T-cell (primary cell): ENCODE data around the gene SFTPA1. TPM values are rescaled to one million over a fixed set of nuclear protein-coding genes. Genes with fewer than 3 reads are reported as not detected.
"Not testable (repeated sequence)": the region's sequence is repeated elsewhere in the genome, so short reads cannot be mapped to it uniquely, and the experiment has no call there.

ENCODE experiments used
- ATAC-seq, 4 experiments: fragments of 200-7000 bp in 3 of 4; fragments of 150-1000 bp in 1 of 4; cut with Tn5 transposase; replicated peaks in 1 of 4; 1 replicate in 3 of 4; 2 replicates in 1 of 4; pipeline ENCODE4 v1.10.0; 2021; ENCODE audit warnings: moderate library complexity in 3 of 4, mild to moderate bottlenecking in 2 of 4, moderate number of reproducible peaks in 1 of 4
- CTCF ChIA-PET, 2 donors: fragments of 300-600 bp; sonication (Branson Sonifier 250); formaldehyde crosslinking; loops; one replicate each; lab custom pipeline; 2022; ENCODE audit warnings: antibody characterized with exemption in 2 of 2; lab: Charles Lee
- POLR2A ChIA-PET, 2 donors: fragments of 300-600 bp; sonication (Branson Sonifier 250); formaldehyde crosslinking; loops; one replicate each; lab custom pipeline; 2022; ENCODE audit warnings: antibody characterized with exemption in 2 of 2; lab: Charles Lee
- DNase-seq, 35 experiments: peaks; one replicate each; pipeline versions ENCODE4 v3.0.0 to v3.0.0-alpha.2; 2013 to 2023
- H3K27ac ChIP-seq: one replicate; pipeline ENCODE4 v1.5.1; 2013; ENCODE audit warnings: low read length
- H3K27me3 ChIP-seq, 2 experiments: replicated peaks in 1 of 2; 1 replicate in 1 of 2; 2 replicates in 1 of 2; pipeline versions ENCODE4 v1.6.1 to v1.7.0; 2013; ENCODE audit warnings: low read length in 1 of 2, mixed read lengths in 1 of 2; ENCODE audit not compliant: control insufficient read depth in 2 of 2, insufficient read depth in 2 of 2; ENCODE audit errors: extremely low read depth in 1 of 2
- H3K36me3 ChIP-seq, 2 donors: 1 replicate in 1 of 2; 2 replicates in 1 of 2; pipeline versions ENCODE4 v1.6.1 to v1.7.0; 2013; ENCODE audit warnings: low read length in 1 of 2; ENCODE audit not compliant: control insufficient read depth in 2 of 2, insufficient read depth in 1 of 2; ENCODE audit errors: extremely low read depth in 1 of 2
- H3K4me1 ChIP-seq, 2 experiments: 1 replicate in 1 of 2; 2 replicates in 1 of 2; pipeline versions ENCODE4 v1.6.1 to v1.7.0; 2013; ENCODE audit warnings: low read length in 2 of 2, mixed read lengths in 1 of 2; ENCODE audit not compliant: insufficient read depth in 2 of 2, control insufficient read depth in 1 of 2; ENCODE audit errors: extremely low read depth in 1 of 2
- H3K4me3 ChIP-seq, 2 donors: 1 replicate in 1 of 2; 2 replicates in 1 of 2; pipeline versions ENCODE4 v1.5.1 to v1.7.0; 2013; ENCODE audit warnings: mild to moderate bottlenecking in 2 of 2, low read length in 1 of 2, moderate library complexity in 1 of 2; ENCODE audit not compliant: control insufficient read depth in 1 of 2; ENCODE audit errors: extremely low read depth in 1 of 2
- H3K9me3 ChIP-seq: 2 replicates; pipeline ENCODE4 v1.7.0; 2013
- H3K27ac Mint-ChIP-seq, 2 donors: one replicate each; pipeline ENCODE4 v1.8.0; 2020 to 2021; ENCODE audit warnings: mild to moderate bottlenecking in 2 of 2, mixed read lengths in 2 of 2
- H3K27me3 Mint-ChIP-seq, 2 donors: one replicate each; pipeline ENCODE4 v1.8.0; 2021 to 2022; ENCODE audit warnings: mixed read lengths in 2 of 2
- H3K36me3 Mint-ChIP-seq: one replicate; pipeline ENCODE4 v1.8.0; 2021; ENCODE audit warnings: mixed read lengths
- H3K4me1 Mint-ChIP-seq, 3 donors: one replicate each; pipeline ENCODE4 v1.8.0; 2020 to 2022; ENCODE audit warnings: mixed read lengths in 3 of 3, mild to moderate bottlenecking in 1 of 3
- H3K4me3 Mint-ChIP-seq, 3 donors: one replicate each; pipeline ENCODE4 v1.8.0; 2020 to 2022; ENCODE audit warnings: mild to moderate bottlenecking in 3 of 3, mixed read lengths in 3 of 3, moderate library complexity in 3 of 3
- H3K9me3 Mint-ChIP-seq, 3 donors: one replicate each; pipeline ENCODE4 v1.8.0; 2020 to 2022; ENCODE audit warnings: mixed read lengths in 3 of 3
- WGBS: methylation state at CpG from one replicate; pipeline ENCODE4 v1.1.5; 2013; ENCODE audit warnings: missing lambda C conversion rate; ENCODE audit not compliant: insufficient coverage; 5-methylcytosine and 5-hydroxymethylcytosine counted together
- total RNA-seq, 35 experiments: library from RNA in 6 of 35; stranded (reverse) in 6 of 35; fragments of 120-200 nt in 1 of 35; gene quantifications; one replicate each; pipeline versions ENCODE4 v1.2.1 to v1.2.4 and lab custom pipeline; 2013 to 2026

The SFTPA1 gene
- total RNA-seq, 5 donors from 2014 or later (not counting 1 experiment from before 2014, with no cell fraction given): 6.4 to 9.6 (median 8.4) TPM; not detected in 2

DNA sequence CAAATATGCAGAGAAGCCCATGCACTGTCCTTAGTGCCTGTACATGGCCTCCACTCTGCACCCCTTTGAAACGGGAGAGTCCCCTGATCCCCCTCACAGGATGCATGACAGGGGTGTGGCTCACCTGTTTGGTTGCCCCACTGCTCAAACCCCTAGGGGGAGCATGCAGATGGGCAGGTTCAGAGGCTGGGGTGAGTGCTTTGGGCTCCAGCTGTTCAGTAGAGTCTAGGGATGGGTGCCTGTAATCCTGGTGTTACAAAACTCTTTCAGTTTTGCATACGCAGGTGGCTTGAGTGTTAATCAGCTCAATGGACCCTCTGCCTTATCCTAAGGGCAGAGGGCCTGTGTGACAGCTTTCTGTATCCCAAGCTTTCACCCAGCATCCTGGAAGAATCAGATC lies 7.8 kb upstream of the SFTPA1 start:
- Mint-ChIP-seq H3K4me1 (no peaks in the 10 kb centered on the region), H3K4me3 (no peak overlapping the region), H3K36me3 (no peaks in the 10 kb centered on the region), H3K27ac (no peak overlapping the region), H3K9me3 (peaks cover 4 to 10% (median 7%) of the 10 kb centered on the region in 3 donors), H3K27me3 (peaks cover 4 to 7% of the 10 kb centered on the region in 2 donors)
- CTCF ChIA-PET: no interaction called here
- Histone ChIP-seq H3K27ac (no peak overlapping the region), H3K4me1 (no peaks in the 10 kb centered on the region), H3K36me3 (no peaks in the 10 kb centered on the region), H3K9me3 (peaks cover 4% of the 10 kb centered on the region), H3K4me3 (no peak overlapping the region), H3K27me3 (no peaks in the 10 kb centered on the region)
- ATAC-seq (no peak), DNase-seq (no peak)
- POLR2A ChIA-PET: no interaction called here
- WGBS: 100% methylated on average over 1 of the region's 2 CpGs

- DNase-seq (no peak), ATAC-seq (no peak)
- CTCF ChIA-PET: no interaction called here
- Histone ChIP-seq H3K27me3 (no peaks in the 10 kb centered on the region), H3K4me3 (no peak overlapping the region), H3K9me3 (no peaks in the 10 kb centered on the region), H3K36me3 (no peaks in the 10 kb centered on the region), H3K4me1 (no peaks in the 10 kb centered on the region), H3K27ac (no peak overlapping the region)
- peaks cover 0 to 8% of the 10 kb centered on the region in 2 donors for H3K27me3 Mint-ChIP-seq
- H3K4me3 Mint-ChIP-seq: no peak overlapping the region
- no peak overlapping the region for H3K27ac Mint-ChIP-seq
- H3K4me1 Mint-ChIP-seq: peaks cover 0 to 7% (median 0%) of the 10 kb centered on the region in 3 donors
- POLR2A ChIA-PET: no interaction called here
- WGBS: no CpG with 5 or more reads among the region's 1 CpG
- no peaks in the 10 kb centered on the region for H3K36me3 Mint-ChIP-seq
- H3K9me3 Mint-ChIP-seq: peaks cover 0 to 5% (median 0%) of the 10 kb centered on the region in 3 donors
These were observed 6.4 kb upstream of the SFTPA1 start for GRCh38 chr10:79604294-79604693.

GRCh38 chr10:79605308-79605707 lies 5.4 kb upstream of the SFTPA1 start:
- H3K27me3 Mint-ChIP-seq: peaks cover 0 to 4% of the 10 kb centered on the region in 2 donors
- ChIA-PET POLR2A (no interaction called here), CTCF (no interaction called here)
- Histone ChIP-seq H3K9me3 (no peaks in the 10 kb centered on the region), H3K36me3 (no peaks in the 10 kb centered on the region), H3K27me3 (no peaks in the 10 kb centered on the region), H3K4me3 (no peak overlapping the region), H3K4me1 (no peaks in the 10 kb centered on the region), H3K27ac (no peak overlapping the region)
- H3K9me3 Mint-ChIP-seq: peaks cover 0 to 5% (median 0%) of the 10 kb centered on the region in 3 donors
- H3K36me3 Mint-ChIP-seq: no peaks in the 10 kb centered on the region
- ATAC-seq (no peak), DNase-seq (no peak)
- no peak overlapping the region for H3K27ac Mint-ChIP-seq
- no peak overlapping the region for H3K4me3 Mint-ChIP-seq
- H3K4me1 Mint-ChIP-seq: peaks cover 0 to 7% (median 0%) of the 10 kb centered on the region in 3 donors

- Mint-ChIP-seq H3K4me3 (no peak overlapping the region), H3K27ac (no peak overlapping the region)
- ATAC-seq: no peak
These were observed 2.0 kb upstream of the SFTPA1 start for GRCh38 chr10:79608505-79609375.

GRCh38 chr10:79611193-79611976 lies 646 bp downstream of the SFTPA1 start:
- H3K36me3 Mint-ChIP-seq, H3K4me3 Mint-ChIP-seq, POLR2A ChIA-PET, H3K27ac Mint-ChIP-seq, H3K27me3 ChIP-seq, H3K9me3 ChIP-seq, DNase-seq, H3K4me3 ChIP-seq, H3K36me3 ChIP-seq, H3K27me3 Mint-ChIP-seq, H3K9me3 Mint-ChIP-seq, ATAC-seq, H3K4me1 Mint-ChIP-seq, CTCF ChIA-PET, H3K4me1 ChIP-seq, H3K27ac ChIP-seq: not testable (repeated sequence)
- 84% methylated on average over 8 of the region's 18 CpGs for WGBS

More at GRCh38 chr10:79608505-79609375, 2.0 kb upstream of the SFTPA1 start:
- no peaks in the 10 kb centered on the region for H3K27me3 ChIP-seq
- peaks cover 0 to 4% of the 10 kb centered on the region in 2 donors for H3K27me3 Mint-ChIP-seq
- H3K9me3 Mint-ChIP-seq: no peaks in the 10 kb centered on the region
- H3K9me3 ChIP-seq: no peaks in the 10 kb centered on the region
- no peak overlapping the region for H3K4me3 ChIP-seq
- H3K4me1 ChIP-seq: no peaks in the 10 kb centered on the region
- peaks cover 0 to 7% (median 0%) of the 10 kb centered on the region in 3 donors for H3K4me1 Mint-ChIP-seq
- CTCF ChIA-PET: no interaction called here
- POLR2A ChIA-PET: no interaction called here
- 78% methylated on average over 7 of the region's 20 CpGs for WGBS
- no peaks in the 10 kb centered on the region for H3K36me3 ChIP-seq
- no peak overlapping the region for H3K27ac ChIP-seq
- no peaks in the 10 kb centered on the region for H3K36me3 Mint-ChIP-seq
- peak in 20 of 35 experiments; percentile 4 to 43 (median 19) for DNase-seq

DNA sequence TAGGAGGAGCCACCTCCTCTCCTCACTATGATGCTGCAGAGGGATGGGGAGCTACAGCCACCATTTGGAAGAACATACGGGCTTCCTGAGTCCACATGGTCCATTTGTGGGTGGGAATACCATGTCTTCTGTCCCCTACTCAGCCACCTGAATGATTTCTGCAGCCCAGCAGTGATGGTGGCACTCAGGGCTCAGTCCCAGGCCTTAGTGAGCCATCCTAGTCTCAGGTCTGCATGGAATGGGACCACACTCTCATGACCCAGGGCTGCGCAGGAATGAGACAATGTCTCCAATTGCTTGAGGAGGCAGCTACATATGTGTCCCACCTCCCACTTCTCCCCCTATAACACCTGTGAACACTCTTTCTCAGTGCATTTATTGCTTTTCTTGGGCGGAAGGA lies 4.8 kb downstream of the SFTPA1 start:
- Histone ChIP-seq H3K4me1 (no peaks in the 10 kb centered on the region), H3K36me3 (no peaks in the 10 kb centered on the region), H3K9me3 (no peaks in the 10 kb centered on the region), H3K4me3 (no peak overlapping the region), H3K27me3 (peaks cover 0 to 2% of the 10 kb centered on the region in 2 experiments), H3K27ac (no peak overlapping the region)
- no peak overlapping the region for H3K27ac Mint-ChIP-seq
- peaks cover 0 to 7% (median 0%) of the 10 kb centered on the region in 3 donors for H3K9me3 Mint-ChIP-seq
- H3K4me1 Mint-ChIP-seq: no peaks in the 10 kb centered on the region
- DNase-seq (no peak), ATAC-seq (no peak)
- ChIA-PET CTCF (no interaction called here), POLR2A (no interaction called here)
- H3K27me3 Mint-ChIP-seq: peaks cover 4 to 8% of the 10 kb centered on the region in 2 donors
- no CpG with 5 or more reads among the region's 3 CpGs for WGBS
- no peaks in the 10 kb centered on the region for H3K36me3 Mint-ChIP-seq
- no peak overlapping the region for H3K4me3 Mint-ChIP-seq
